T-helper 1 cell (primary cell): ENCODE data around the gene KCNB1.
A peak's percentile ranks its signal among the peaks of the same experiment; 100 is the strongest.

Experiments used
- DNase-seq, 5 donors: peaks; one replicate each; pipeline ENCODE4 v3.0.0-alpha.2; 2012 to 2020

The KCNB1 gene

GRCh38 chr20:49496553-49497397, 14.3 kb upstream of the KCNB1 start:
- DNase-seq: no peak

GRCh38 chr20:49496043-49496442, 13.6 kb upstream of the KCNB1 start:
- no peak for DNase-seq

- no peak for DNase-seq
Observed at GRCh38 chr20:49490689-49491088, 8.2 kb upstream of the KCNB1 start.

GRCh38 chr20:49489688-49490087, 7.2 kb upstream of the KCNB1 start:
- no peak for DNase-seq

- no peak for DNase-seq
Observed at GRCh38 chr20:49486064-49486463, 3.6 kb upstream of the KCNB1 start.

- no peak for DNase-seq
Observed at GRCh38 chr20:49485563-49485962, 3.1 kb upstream of the KCNB1 start.

GRCh38 chr20:49484180-49485140, 2.0 kb upstream of the KCNB1 start:
- DNase-seq: peak; percentile 21 to 72 (median 33)

GRCh38 chr20:49483696-49484123, 1.2 kb upstream of the KCNB1 start:
- DNase-seq: no peak

- DNase-seq: no peak
Observed at GRCh38 chr20:49483018-49483695, 689 bp upstream of the KCNB1 start.

- DNase-seq: no peak
Observed at GRCh38 chr20:49482173-49482572, 295 bp downstream of the KCNB1 start.

GRCh38 chr20:49481116-49481515, 1.4 kb downstream of the KCNB1 start:
- no peak for DNase-seq

GRCh38 chr20:49480236-49480635, 2.2 kb downstream of the KCNB1 start:
- no peak for DNase-seq

- DNase-seq: no peak
Observed at GRCh38 chr20:49479785-49480184, 2.7 kb downstream of the KCNB1 start.

- no peak for DNase-seq
Observed at GRCh38 chr20:49478754-49479689, 3.4 kb downstream of the KCNB1 start.

GRCh38 chr20:49478266-49478665, 4.2 kb downstream of the KCNB1 start:
- DNase-seq: no peak

GRCh38 chr20:49477200-49477599, 5.3 kb downstream of the KCNB1 start:
- no peak for DNase-seq

GRCh38 chr20:49476016-49476355, 6.5 kb downstream of the KCNB1 start:
- no peak for DNase-seq

GRCh38 chr20:49475292-49476015, 7.0 kb downstream of the KCNB1 start:
- DNase-seq: no peak

- no peak for DNase-seq
Observed at GRCh38 chr20:49471397-49471796, 11.1 kb downstream of the KCNB1 start.

GRCh38 chr20:49470922-49471321, 11.5 kb downstream of the KCNB1 start:
- no peak for DNase-seq

- no peak for DNase-seq
Observed at GRCh38 chr20:49469060-49469459, 13.4 kb downstream of the KCNB1 start.
